Measurements from ENCODE around the gene ANXA9. TPM values are rescaled to one million over a fixed set of nuclear protein-coding genes. Genes with fewer than 3 reads are reported as not detected.

Gene ANXA9
- total RNA-seq, 1 donor from 2014 or later: 0.49 TPM

DNA sequence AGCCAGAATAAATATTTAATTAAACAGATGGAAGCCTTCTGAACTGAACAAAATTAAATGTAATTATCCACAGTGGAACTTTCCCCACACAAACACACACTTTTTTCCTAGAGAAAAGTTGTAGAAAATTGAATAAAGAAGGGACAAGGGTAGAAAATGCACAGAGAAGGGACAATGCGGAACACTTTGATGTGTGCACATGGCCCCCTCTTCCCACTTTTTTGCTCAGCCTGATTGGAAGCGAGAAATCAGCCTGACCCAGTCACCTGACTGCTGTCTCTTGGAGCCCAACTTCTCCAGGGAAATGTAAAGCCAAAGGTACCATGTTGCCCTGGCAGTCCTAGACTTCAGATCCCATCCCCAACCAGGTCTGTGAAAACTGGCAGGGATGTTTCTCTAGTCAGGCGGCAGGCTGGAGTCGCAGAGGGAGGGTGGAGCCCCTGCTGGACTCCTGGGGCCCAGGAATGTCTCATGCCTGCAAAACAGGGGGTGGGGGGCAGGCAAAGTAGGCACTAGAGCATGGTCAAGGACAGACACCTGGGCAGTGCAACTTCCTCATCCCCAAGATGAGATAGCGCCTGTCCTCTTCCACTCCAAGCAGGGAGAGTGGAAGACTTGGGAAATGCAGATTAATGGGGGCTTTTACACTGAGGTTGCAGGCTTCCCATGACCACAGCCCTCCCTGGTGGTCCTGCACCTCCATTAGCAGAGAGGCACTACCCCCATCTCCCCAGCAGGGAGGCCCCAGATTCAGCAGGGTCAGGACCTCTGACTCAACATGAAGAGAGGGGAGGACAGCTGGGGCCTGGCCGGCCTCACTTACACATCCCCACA, 10.3 kb upstream of the ANXA9 start:
- Histone ChIP-seq H3K9me3 (no peaks in the 10 kb centered on the region), H3K4me1 (peaks cover 47% of the 10 kb centered on the region), H3K36me3 (peaks cover 0 to 21% of the 10 kb centered on the region in 2 donors), H3K4me3 (peak overlapping the region; percentile 67 to 97), H3K27me3 (no peaks in the 10 kb centered on the region), H3K27ac (peak overlapping the region; percentile 96)
- intact Hi-C loops (cut with DNase I): no loop called here
- no peak for DNase-seq (ENCODE audit: extremely low spot score in 2 of 2)
- TF ChIP-seq, protein P1, sequence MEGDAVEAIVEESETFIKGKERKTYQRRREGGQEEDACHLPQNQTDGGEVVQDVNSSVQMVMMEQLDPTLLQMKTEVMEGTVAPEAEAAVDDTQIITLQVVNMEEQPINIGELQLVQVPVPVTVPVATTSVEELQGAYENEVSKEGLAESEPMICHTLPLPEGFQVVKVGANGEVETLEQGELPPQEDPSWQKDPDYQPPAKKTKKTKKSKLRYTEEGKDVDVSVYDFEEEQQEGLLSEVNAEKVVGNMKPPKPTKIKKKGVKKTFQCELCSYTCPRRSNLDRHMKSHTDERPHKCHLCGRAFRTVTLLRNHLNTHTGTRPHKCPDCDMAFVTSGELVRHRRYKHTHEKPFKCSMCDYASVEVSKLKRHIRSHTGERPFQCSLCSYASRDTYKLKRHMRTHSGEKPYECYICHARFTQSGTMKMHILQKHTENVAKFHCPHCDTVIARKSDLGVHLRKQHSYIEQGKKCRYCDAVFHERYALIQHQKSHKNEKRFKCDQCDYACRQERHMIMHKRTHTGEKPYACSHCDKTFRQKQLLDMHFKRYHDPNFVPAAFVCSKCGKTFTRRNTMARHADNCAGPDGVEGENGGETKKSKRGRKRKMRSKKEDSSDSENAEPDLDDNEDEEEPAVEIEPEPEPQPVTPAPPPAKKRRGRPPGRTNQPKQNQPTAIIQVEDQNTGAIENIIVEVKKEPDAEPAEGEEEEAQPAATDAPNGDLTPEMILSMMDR (IDR thresholded peaks at IDR 0.05): no peak
- TF ChIP-seq POLR2AphosphoS5 (IDR thresholded peaks at IDR 0.05; ENCODE audit: insufficient read depth in 1 of 2, low read depth in 1 of 2) (no peak), POLR2A (IDR thresholded peaks at IDR 0.05) (no peak)

DNA sequence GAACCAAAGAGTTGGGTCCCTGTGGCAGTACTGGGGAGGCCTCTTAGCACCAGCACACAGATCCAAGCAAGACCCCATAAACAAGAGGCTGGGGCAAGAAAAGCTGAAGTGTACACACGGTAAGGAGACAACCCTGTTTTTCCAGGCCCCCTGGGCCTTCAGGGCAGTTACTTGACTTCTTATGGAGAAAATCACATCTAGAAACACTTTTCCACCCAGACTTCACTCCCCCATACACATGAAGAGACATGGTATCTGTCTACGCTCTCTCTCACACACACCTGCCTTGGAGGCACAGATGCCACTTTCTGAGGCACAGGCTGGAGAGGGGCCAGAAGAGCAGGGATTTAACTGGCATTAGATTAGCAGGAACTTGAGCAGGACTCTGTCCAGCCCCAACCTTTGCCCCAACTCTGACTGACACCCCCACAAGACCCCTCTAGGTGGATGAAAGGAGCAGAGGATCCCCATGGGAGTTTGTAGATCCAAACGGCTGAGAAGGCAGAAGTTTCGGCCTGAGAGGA, 9.6 kb upstream of the ANXA9 start:
- Histone ChIP-seq H3K9me3 (no peaks in the 10 kb centered on the region), H3K36me3 (peaks cover 0 to 14% of the 10 kb centered on the region in 2 donors), H3K4me3 (peak overlapping the region; percentile 67 to 97), H3K4me1 (peaks cover 49% of the 10 kb centered on the region), H3K27me3 (no peaks in the 10 kb centered on the region), H3K27ac (peak overlapping the region; percentile 96)
- intact Hi-C loops (cut with DNase I): no loop called here
- TF ChIP-seq POLR2A (IDR thresholded peaks at IDR 0.05) (no peak), POLR2AphosphoS5 (IDR thresholded peaks at IDR 0.05; ENCODE audit: insufficient read depth in 1 of 2, low read depth in 1 of 2) (no peak)
- TF ChIP-seq, protein P1 (IDR thresholded peaks at IDR 0.05): no peak
- no peak for DNase-seq (ENCODE audit: extremely low spot score in 2 of 2)

DNA sequence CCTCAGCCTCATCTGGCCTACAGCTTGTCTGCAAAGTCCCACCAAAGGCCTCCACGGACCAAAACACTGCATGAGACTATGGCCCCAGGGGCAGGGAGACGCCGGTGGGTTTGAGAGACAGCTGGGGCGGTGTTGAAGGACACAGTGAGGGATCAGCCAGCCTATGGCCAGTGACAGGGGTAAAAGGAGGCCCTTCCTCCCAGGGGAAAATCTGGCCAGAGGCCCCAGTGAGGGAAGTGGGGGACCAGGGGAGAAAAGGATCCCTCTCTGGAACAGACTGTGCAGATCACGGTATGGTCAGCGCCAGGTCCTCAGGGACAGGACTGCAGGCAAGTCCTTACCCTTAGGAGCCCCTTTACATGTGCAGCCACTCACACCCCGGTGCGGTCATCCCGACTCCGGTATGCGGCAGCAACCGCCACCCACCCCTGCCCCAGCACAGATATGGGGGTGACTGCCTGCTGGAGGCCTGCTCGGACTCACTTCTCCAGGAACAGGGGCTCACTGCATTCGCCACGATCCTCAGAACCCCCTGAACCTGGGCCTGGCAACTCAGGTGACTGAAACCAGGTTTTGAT, 8.7 kb upstream of the ANXA9 start:
- Histone ChIP-seq H3K36me3 (peaks cover 0 to 5% of the 10 kb centered on the region in 2 donors), H3K27ac (peak overlapping the region; percentile 96), H3K27me3 (no peaks in the 10 kb centered on the region), H3K4me1 (peaks cover 58% of the 10 kb centered on the region), H3K9me3 (no peaks in the 10 kb centered on the region), H3K4me3 (peak overlapping the region; percentile 67 to 97)
- intact Hi-C loops (cut with DNase I): no loop called here
- no peak for TF ChIP-seq POLR2A (IDR thresholded peaks at IDR 0.05)
- TF ChIP-seq POLR2AphosphoS5 (IDR thresholded peaks at IDR 0.05; ENCODE audit: insufficient read depth in 1 of 2, low read depth in 1 of 2): no peak
- TF ChIP-seq, protein P1 (IDR thresholded peaks at IDR 0.05): no peak
- DNase-seq (ENCODE audit: extremely low spot score in 2 of 2): no peak

DNA sequence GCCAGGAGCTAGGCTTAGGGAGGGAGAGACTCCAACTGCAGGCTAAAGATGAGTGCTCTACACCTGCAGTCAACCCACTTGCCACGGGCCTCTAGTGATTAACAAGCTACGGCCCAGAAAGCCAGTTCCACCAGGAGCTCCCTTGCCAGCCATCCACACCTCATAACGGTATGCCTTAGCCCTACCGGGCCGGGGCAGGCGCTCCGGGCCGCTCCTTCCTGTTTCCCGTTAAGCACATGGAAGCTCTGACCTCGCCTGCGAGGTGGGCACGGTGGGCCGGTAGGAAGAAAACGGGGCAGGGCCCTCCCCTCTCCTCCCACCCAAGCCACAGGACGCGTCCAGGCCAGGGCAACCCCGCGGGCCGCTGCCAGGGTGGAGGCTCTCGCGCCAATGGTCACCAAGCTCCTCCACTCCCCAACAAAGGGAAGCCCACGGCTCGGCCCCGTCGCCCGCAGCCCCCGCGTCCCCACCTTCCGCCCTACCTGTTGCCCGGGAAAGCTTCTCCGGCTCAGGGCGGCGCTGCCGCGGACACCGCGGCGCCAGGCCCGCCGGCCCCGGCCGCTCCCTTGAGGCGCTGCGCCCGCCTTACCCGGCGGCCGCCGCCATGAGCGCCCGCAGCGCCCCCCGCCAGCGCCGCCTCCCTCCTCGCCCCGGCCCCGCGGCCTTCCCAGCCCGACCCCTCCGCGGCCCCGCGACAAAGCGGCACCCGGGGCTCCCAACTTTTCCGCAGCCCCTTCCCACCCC, 8.1 kb upstream of the ANXA9 start:
- intact Hi-C loops (cut with DNase I): no loop called here
- Histone ChIP-seq H3K27me3 (no peaks in the 10 kb centered on the region), H3K4me1 (peaks cover 60% of the 10 kb centered on the region), H3K4me3 (peak overlapping the region; percentile 67 to 97), H3K27ac (peak overlapping the region; percentile 96), H3K9me3 (no peaks in the 10 kb centered on the region), H3K36me3 (no peaks in the 10 kb centered on the region)
- TF ChIP-seq, protein P1 (IDR thresholded peaks at IDR 0.05): no peak
- TF ChIP-seq POLR2AphosphoS5 (IDR thresholded peaks at IDR 0.05; ENCODE audit: insufficient read depth in 1 of 2, low read depth in 1 of 2) (peak in 1 of 2 donors; percentile 53), POLR2A (IDR thresholded peaks at IDR 0.05) (no peak)
- no peak for DNase-seq (ENCODE audit: extremely low spot score in 2 of 2)
